IPS-NIHi7 (cell line): ENCODE results near the gene IRX6.

Experiments
- DNase-seq: peaks from one replicate; pipeline ENCODE4 v3.0.0; 2012; ENCODE audit warnings: mixed read lengths; ENCODE audit errors: extremely low spot score

Gene IRX6

DNA sequence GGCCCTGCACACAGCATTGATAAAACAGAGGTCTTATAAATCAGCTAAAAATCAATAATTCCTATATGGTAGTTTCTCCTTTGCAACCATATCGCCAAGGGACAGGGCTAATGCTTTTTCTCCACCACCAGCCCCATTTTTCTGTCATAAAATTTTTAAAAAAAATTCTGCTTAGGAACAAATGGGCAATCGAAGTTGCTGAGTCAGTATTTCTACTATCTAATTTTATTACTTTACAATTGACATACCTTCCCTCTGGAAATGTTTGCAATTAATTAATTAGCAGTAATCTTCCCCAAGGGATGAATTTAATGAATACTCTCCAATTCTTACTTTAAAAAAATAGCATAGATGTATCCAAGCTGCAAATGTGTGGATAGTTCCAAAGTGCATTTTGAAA lies 1.7 kb upstream of the IRX6 start:
- DNase-seq = no peak

DNA sequence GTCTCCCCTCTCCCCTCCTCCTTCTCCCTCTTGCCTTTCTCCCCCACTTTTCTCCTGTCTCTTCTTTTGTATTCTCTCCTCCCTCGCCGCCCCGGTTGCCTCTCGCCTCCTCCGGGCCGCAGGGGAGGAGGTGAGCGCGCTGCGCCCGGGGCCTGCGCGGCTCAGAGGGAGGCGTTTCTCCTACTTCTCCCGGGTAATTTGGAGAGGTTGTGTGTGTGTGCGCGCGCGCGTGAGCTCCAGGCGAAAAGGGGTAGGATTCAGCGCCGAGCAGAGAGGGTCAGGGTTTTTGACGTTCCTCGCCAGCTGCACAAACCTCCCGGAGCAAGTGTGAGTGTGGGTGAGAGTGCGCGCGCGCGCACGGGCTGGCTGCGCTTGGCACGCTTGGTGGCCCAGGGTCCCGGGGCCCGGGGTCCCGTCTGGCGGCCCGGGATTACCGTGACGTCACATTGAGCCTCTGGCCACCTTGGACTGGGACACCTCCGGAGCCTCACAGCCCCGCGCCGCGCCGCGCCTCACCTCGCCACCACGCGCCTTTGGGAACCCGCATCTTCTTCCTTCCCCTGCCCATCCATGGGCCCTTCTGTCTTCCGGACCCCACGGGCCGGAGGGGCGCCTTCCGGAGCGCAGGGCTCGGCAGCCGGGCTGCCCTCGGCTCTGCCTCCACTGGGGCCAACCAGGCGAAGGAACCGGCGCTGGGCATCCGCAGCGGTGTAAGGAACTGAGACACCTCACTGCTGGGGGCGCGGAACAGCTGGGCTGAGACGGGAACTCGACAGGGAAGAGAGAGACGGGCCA lies 479 bp downstream of the IRX6 start:
- no peak for DNase-seq

DNA sequence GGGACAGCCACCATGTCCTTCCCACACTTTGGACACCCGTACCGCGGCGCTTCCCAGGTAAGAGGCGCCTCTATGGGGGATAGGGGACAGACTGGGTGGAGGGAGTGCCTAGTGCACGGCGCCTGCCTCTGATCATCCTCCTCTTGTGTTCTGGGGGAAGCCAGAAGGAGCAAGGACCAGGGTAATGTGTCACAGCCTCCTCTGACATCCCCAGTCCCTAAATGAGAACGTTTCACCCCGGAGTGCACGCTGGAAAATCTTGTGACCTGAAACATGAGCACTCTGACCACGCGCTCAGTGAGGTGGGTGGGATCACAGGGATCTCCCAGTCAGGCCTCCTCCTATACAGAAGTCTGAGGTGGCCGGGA lies 1.1 kb downstream of the IRX6 start:
- peak; percentile 12 for DNase-seq

DNA sequence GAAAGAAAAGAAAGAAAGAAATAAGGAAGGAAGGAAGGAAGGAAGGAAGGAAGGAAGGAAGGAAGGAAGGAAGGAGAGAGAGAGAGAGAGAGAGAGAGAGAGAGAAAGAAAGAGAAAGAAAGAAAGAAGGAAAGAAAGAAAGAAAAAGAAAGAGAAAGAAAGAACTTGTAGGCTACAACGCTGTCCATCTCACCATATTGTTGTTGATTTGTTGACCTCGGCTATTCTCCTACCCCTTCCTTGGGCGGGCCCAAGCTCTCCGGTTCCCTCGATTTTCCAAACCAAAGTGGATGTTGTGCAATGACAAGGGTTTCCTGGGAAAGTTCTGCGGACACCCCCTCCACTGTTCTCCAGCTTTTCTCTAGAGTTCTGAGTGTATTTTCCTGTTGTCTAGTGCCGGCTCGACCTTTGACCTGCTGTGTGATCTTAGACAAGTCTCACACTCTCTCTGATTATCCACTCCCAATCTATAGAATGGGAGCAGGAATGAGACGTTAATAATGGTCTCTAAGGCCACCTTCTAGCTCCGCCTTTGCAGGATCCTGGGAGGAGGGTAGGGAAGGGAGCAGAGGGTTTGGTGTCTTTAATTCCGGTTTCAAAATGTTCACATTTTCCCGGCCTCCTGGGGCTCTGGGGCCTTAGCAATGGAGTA lies 1.6 kb downstream of the IRX6 start:
- DNase-seq = no peak

DNA sequence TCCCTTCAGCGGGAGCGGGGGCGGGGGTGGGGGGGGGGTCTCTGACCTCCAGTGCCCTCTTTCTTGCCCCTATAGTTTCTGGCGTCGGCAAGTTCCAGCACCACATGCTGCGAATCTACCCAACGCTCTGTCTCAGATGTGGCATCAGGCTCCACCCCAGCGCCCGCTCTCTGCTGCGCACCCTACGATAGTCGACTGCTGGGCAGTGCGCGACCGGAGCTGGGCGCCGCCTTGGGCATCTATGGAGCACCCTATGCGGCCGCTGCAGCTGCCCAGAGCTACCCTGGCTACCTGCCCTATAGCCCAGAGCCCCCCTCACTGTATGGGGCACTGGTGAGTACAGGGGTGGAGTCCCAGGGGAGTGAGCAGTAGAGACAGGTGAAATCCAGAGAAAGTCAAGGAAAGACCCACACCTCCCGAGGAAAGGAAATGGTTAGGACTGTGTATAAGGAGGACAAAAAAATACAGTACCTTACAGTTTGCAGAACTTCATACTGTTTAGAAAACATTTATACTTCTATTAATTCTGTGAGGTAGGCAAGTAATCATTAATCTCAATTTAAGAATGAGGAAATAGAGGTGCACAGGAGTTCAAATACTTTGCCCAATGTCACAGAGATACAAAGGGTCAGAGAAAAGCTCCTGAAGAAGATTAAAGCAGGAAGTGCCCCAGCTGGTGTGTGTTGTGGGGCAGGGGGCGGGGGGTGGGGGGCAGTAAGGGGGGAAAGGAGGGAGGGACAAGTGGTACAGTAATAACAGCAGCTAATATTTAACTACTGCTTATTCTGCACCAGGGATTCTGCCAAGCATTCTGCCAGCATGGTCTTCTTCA lies 2.5 kb downstream of the IRX6 start:
- no peak for DNase-seq

DNA sequence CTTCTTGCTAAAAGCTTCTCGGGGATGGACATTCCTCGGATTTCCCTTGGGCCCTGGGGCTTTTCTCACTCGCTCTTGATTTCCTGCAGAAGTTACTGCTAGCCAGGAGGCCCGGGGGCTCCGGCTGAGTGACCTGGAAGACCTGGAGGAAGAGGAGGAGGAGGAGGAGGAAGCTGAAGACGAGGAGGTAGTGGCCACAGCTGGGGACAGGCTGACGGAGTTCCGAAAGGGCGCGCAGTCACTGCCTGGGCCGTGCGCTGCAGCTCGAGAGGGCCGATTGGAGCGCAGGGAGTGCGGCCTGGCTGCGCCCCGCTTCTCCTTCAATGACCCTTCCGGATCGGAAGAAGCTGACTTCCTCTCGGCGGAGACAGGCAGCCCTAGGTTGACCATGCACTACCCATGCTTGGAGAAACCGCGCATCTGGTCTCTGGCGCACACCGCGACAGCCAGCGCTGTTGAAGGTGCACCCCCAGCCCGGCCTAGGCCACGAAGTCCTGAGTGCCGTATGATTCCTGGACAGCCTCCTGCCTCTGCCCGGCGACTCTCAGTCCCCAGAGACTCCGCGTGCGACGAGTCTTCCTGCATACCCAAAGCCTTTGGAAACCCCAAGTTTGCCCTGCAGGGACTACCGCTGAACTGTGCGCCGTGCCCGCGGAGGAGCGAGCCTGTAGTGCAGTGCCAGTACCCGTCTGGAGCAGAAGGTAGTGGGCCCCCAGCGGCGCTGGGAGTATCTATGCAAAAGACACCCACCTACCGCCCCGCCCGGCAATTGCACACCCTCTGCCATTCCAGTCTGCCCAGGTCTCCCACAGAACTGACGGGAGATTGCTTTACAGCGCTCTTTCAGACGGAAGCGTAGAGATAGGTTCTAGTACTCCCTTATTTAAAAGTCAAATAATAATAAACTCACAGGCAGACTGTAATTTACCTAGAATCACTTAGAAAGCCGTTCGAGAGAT lies 4.9 kb downstream of the IRX6 start:
- peak; percentile 20 for DNase-seq

DNA sequence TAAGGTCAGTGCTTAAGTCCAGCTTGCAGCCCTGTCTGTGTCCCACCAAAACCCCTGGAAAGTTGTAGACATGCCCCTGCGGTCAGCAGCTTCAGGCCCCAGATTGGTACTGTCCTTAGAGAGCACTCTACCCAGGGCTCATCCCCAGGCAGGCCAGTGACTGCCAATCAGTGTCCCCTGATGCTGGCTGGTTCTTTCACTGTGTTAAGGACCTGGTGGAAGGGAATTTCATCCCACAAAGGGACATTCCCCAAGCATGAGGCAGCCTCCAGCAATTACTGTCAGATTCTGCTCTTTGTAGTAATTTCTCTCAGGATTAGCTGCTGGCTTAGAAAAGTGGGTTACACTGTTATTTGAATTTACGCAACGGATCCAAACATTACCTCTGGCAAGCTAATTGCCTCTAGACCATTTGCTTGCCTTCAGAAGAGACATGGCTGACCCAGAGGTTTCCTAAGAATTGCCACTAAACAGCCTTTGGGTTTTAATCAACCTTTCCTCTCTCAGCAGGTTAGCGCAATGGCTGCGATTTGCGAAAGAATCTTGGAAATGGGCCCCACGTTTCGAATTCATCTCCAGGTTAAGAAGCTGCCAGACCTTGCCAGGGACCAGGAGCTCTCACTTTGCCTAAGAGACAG lies 5.9 kb downstream of the IRX6 start:
- DNase-seq = no peak

DNA sequence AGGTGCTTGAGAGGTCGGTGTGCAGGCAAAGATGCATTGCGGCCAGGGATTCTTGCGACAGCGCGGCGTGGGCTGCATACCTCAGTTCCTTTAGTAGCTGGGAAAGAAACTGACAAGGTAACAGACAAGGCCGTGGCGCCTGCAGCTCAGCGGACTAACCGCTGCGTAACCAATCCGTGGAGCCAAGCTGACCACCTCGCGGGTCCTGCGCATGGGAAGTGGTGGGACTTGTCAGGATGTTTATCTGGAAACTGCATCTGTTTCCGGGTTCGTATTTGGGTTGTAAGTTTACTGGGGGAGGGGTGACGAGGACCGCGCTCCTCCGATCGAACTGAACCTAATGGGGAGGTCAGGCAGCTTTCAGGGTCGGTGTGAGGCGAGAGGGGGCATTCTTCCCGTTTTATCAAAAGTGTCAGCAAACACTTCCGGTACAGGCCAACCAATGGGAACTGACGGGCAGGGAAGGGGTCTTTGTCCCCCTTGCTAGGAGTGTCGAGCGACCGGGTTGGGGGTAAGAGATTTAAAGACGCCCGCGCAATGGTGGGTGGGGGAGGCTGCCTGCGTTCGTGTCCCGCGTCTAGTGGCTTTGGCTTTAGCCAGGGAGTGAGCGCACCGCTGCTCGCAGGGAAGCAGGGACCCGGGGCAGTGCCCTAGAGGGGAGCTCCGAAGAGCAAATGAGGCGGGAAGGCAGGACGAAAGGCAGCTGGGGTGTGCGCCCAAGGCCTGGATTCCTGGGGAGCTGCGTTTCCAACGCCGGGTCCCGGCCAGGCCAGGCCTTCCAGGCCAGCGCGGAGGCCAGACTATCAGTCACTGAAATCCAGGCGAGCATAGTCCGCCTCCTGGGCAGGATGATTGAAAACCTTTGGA lies 7.0 kb downstream of the IRX6 start:
- DNase-seq = peak; percentile 30

DNA sequence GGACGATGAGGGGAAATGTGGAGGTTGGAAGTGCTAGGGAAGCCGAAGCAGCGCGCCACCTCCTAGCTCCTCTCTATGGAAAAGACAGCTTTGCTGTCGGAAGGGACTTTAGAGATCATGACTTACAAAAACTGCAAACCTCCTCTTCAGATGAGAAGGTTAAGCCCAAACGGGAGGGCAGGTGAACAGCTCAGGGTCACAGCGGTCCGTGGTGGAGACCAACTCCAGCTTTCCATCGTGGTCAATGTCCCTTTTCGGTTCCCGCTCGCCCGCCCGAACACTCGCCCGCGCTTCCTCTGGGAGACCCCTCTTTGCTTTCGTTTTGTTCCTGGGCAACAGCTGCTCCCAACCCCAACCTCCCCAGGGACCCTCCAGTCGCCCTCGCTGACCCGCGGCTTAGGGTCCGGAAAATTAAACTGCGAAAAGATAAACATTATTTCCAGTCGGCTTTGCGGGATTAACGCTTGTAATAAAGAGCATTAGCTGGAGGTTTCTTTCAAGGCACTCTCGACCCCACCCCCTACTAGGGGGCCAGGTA lies 7.7 kb downstream of the IRX6 start:
- DNase-seq = peak; percentile 17

DNA sequence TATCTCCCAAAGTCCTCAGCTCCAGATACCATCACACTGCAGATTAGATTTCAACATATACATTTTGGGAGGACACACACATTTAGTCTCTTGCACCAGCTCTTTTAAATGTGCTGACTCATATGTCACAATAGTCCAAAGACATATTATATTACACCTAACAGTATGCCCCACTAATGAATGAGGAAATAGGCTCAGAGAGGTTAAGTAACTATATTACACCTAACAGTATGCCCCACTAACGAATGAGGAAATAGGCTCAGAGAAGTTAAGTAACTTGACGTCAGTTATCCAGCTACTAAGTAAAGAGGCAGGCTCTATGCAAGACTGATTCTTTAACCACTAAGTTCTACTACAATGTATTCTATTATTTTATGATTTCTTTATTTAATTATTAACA lies 9.7 kb downstream of the IRX6 start:
- DNase-seq = no peak

DNA sequence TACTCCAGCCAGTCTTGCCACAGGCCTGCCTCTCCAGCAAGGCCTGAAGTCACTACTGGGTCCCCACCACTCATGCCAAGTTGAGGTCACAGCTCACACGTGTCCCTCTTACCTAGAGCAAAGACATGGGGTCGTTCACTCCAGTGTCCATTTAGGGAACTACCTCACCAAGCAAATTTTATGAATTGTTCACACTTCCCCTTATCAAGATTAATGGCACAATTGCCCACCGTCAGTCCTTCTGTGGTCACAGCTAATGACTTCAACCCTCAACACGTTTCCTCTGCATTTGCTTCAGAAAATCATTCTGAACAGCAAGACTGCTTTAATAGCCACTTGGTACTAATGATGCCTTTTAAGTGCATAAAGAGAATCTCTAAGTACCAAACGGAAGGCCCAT lies 14.6 kb downstream of the IRX6 start:
- DNase-seq = no peak

DNA sequence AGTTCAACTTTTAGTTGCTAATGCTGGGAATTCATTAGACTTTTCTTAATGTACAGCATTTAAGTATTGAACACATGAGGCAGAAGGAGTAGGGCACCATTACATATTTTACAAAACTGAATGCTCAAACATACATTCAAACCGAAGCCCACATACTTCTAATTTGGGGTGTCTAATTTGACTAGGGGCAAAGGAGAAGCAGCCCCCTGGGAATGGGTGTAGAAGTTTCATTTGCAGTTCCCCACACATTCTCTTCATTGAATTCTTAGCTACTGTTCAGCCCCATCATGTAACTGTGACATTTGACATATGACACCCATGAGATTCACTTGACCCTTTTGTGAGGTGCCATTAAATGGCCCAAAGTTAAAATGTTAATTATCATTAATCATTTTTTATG lies 16.4 kb downstream of the IRX6 start:
- no peak for DNase-seq

DNA sequence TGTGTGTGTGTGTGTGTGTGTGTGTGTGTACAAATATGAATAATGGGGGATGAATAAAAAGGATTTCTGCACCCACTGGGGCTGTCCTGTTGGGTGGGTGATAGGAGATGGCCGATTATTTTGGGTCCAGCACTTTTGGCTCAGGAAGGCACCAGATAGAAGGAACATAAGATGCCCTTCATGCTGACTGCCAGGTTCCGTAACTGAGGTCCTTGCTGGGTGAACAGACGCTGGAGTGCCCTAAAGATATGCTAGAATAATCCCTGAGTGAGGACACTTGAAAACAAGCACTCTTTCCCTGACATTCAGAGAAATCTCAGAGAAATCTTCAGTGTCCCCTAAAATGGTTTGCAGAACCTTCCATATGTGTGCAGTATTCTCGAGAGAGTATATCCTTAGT lies 17.7 kb downstream of the IRX6 start:
- DNase-seq = no peak

DNA sequence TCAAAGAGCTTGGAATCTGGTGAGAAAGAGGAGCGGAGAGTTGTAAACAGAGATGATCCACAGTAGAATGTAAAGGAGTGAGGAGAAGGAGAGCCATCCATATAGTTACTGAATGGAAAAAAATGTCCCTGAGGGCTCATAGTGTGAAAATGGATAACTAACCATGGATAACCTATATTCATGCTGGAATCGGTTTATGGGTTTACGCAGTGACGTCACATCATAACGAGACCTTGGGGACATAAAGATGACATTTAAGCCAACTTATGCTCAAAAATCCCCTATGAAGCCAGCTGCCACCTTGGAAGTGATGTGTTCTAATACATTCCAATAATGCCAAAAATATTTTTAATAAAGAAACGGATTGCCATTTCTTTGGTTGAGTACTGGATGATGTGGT lies 22.5 kb downstream of the IRX6 start:
- DNase-seq = no peak

DNA sequence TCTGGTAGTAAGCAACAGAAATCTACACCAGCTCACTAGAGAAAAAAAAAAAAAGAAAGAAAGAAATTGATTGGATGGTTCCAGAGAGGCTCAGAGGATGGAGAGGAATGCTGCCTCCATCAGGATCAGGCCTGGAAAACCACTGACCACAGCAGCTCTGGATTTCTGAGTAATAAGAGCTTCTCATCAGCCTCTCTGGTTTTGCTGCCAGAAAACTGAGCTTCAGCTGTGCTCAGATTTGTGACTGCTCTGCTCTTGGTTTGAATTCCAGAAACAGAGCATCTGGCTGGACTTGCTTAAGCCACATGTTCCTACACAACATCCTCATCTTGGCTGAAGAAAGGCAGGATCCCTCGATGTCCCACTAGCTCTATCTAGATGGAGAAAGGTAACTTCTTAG lies 25.9 kb downstream of the IRX6 start:
- DNase-seq = no peak

DNA sequence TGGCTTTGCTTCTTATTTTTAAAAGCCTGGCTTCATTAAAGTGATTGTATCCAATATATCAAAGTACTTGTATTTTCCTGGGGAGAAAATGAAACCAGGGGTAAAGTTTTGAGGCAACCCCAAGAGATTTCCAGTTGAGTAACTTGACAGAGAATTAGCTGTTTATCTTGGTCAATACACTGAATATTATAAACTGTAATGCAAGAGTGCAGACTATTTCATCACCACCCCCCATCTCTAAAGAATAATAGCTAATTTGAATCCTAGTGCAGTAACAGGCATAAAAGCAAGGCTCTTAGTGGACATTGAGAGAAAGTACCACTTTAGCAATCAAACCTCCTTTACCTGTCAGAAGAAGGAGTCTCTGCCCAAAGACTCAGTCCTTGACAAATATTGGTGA lies 27.0 kb downstream of the IRX6 start:
- no peak for DNase-seq

DNA sequence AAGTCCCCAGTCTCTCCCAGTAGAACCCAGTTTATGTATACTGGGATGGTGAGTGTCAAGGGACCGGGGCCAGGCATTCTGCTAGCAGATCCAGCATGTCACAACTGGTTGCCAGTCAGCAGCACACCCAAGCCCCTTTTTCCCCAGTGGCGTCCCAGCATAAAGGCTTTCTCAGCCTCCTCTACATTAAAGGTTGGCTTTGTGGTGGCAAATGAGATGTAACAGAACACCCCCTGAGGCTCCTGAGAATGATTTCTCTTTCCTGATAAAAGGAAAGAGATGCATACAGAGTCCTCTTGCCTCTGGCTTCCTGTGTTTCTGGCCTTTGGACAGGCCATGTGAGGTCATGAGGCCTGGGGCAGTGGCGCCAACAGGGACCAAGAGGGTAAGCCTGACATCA lies 27.9 kb downstream of the IRX6 start:
- DNase-seq = no peak

DNA sequence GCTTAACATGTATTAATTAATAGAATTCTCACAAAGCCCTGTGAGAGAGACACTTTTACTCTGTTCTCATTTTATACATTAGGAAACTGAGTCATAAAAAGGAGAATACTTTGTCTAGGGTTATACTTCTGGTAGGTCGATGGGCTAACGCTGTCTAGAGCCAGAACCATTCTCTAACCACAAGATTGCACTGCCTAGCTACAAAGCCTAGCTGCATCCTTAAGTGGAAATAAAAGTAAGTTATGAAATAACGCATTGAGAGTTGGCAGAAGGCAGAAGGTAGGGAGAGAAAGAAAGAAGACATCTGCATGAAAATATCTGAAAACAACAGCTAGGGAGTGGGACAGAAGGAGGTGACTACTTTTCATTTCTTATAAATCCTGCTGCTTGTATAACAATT lies 33.2 kb downstream of the IRX6 start:
- DNase-seq = no peak

DNA sequence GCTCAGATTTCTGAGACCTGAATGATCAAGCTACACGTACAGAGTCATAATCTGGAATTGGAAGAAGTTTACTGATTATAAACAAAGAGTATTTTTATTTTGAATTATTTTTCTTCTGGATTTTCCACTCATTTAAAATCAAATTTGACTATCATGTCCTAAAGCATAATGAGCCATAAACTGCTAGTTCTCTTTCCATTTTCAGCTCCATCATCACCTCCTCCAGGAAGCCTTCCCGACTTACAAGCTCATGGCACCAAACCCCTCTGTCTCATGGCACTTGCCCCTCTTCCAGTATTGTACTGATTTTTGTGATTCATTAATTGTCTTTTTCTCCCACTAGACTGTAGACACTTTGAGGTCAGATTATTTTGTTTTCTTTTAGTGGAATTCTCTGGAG lies 35.9 kb downstream of the IRX6 start:
- DNase-seq = no peak

DNA sequence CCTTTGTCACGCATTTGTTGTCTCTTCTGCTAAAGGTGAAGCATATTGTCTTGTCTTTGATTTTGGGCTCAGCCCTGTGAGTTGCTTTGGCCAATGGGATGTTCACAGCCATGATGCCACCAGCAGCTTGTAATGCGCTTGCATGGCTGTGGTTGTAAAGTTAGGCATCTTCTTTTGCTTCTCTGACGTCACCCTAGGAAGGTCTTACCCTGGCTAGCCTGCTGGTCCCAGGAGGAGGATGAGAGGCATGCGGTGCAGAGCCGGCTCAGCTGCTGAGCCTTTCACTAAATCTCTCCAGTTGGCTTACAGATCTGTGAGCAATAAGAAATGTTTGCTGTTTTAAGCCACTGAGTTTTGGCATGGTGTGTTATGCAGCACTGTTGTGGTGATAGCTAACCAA lies 40.8 kb downstream of the IRX6 start:
- DNase-seq = no peak
